ENCODE results near the gene TMEM88.
"Not testable (repeated sequence)": the region's sequence is repeated elsewhere in the genome, so short reads cannot be mapped to it uniquely, and the experiment has no call there.

TMEM88 gene

GRCh38 chr17:7854851-7855659 lies at the start of gene TMEM88:
TSS of gene TMEM88 (plus strand) at chr17:7855066. CDS start at chr17:7855075, 9 bp downstream.
- TF ChIP-seq, protein P1, sequence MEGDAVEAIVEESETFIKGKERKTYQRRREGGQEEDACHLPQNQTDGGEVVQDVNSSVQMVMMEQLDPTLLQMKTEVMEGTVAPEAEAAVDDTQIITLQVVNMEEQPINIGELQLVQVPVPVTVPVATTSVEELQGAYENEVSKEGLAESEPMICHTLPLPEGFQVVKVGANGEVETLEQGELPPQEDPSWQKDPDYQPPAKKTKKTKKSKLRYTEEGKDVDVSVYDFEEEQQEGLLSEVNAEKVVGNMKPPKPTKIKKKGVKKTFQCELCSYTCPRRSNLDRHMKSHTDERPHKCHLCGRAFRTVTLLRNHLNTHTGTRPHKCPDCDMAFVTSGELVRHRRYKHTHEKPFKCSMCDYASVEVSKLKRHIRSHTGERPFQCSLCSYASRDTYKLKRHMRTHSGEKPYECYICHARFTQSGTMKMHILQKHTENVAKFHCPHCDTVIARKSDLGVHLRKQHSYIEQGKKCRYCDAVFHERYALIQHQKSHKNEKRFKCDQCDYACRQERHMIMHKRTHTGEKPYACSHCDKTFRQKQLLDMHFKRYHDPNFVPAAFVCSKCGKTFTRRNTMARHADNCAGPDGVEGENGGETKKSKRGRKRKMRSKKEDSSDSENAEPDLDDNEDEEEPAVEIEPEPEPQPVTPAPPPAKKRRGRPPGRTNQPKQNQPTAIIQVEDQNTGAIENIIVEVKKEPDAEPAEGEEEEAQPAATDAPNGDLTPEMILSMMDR (IDR thresholded peaks at IDR 0.05; ENCODE audit: insufficient read depth, low read depth, low read length, missing control alignments) = no peak
- H3K4me3 ChIP-seq (ENCODE audit: low read depth, low read length) = peak within 1 kb of the TSS; percentile 78
- no peak for DNase-seq (ENCODE audit: low read depth)

DNA sequence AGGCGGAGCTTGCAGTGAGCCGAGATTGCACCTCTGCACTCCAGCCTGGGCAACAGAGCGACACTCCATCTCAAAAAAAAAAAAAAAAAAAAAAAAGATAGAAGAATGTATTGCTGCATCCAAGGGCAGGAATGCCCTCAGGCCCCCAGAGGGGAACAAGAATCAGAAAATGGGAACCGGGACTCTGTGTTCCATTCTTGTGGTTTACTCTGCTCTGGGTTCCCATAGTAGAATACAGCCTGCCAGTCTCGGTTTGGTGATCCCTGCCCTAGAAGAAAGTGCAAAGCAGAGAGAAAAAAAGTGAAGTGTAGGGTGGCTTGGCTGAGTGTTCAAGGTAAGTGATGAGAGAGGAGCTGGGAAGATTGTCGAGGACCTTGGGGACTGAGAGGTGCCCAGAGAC lies 48.3 kb upstream of the TMEM88 start:
- no peak overlapping the region for H3K4me3 ChIP-seq (ENCODE audit: low read depth, low read length)
- DNase-seq (ENCODE audit: low read depth) = no peak
- TF ChIP-seq, protein P1 (IDR thresholded peaks at IDR 0.05; ENCODE audit: insufficient read depth, low read depth, low read length, missing control alignments) = no peak

DNA sequence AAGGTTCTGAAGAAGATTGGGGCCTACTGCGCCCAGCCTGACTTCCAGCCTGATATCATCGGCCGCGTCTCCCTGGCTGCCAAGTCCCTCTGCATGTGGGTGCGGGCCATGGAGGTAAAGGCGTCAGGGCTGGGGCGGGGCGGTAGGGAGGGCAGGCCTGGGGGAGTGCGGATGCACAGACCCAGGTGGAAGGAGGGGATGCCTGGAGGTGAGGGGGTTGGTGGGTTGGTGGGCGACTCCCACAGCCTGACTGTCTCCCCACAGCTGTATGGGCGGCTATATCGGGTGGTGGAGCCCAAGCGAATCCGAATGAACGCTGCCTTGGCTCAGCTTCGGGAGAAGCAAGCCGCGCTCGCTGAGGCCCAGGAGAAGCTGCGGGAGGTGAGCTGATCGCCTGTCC lies 47.7 kb upstream of the TMEM88 start:
- TF ChIP-seq, protein P1 (IDR thresholded peaks at IDR 0.05; ENCODE audit: insufficient read depth, low read depth, low read length, missing control alignments) = no peak
- DNase-seq (ENCODE audit: low read depth) = no peak

DNA sequence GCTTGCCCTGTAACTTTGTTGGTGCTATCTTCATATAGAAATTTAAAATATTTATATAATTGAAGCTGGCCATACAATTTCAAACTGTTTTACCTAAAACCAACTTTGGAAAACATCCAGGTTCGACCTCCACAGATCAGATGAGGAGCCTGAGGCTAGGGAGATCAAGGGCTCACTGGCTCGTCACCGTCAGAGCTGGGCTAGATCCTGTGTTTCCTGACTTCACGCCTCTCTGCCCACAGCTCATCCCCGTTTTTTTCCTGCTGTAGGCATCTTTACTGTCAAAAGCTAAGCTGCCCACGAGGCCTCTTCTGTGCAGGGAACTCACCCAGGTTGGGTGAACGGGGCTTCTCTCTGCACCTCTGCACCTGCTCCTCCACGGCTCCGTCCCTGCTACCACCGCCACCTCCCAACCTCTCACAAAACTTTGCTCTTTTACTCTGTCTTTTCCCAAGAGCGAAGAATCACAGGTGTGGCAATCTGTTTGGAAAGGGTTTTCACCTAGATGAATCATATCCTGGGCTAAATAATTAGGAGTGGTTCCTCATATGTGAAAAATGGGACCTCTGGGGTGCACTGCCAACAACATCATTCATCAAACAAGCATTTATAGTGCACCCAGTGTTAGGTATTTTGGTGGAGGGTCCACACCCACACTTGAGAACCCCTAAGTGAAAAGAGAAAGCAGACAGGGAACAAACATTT lies 45.6 kb upstream of the TMEM88 start:
- H3K4me3 ChIP-seq (ENCODE audit: low read depth, low read length) = no peak overlapping the region
- no peak for DNase-seq (ENCODE audit: low read depth)
- TF ChIP-seq, protein P1 (IDR thresholded peaks at IDR 0.05; ENCODE audit: insufficient read depth, low read depth, low read length, missing control alignments) = no peak

More for the DNA sequence above, 47.7 kb upstream of the TMEM88 start:
- H3K4me3 ChIP-seq (ENCODE audit: low read depth, low read length) = no peak overlapping the region

DNA sequence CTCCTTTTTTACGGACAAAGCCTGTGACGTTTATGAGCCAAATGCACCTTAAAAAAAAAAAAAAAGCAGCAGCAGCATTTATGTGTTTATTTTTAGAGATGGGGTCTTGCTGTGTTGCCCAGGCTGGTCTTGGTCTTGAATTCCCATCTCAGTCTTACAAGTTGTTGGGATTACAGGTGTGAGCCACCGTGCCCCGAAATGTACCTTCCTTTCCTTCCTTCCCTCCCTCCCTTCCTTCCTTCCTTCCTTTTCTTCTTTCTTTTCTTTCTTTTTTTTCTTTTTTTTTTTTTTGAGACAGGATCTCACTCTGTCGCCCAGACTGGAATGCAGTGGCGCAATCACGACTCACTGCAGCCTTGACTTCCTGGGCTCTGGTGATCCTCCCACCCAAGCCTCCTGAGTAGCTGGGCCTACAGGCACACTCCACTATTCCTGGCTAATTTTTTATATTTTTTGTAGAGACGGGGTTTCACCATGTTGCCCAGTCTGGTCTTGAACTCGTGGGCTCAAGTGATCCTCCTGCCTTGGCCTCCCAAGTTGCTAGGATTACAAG lies 45.0 kb upstream of the TMEM88 start:
- not testable (repeated sequence) for DNase-seq (ENCODE audit: low read depth); H3K4me3 ChIP-seq (ENCODE audit: low read depth, low read length)

GRCh38 chr17:7811251-7811650 lies 43.6 kb upstream of the TMEM88 start:
- no peak for DNase-seq (ENCODE audit: low read depth)
- H3K4me3 ChIP-seq (ENCODE audit: low read depth, low read length) = no peak overlapping the region
- TF ChIP-seq, protein P1 (IDR thresholded peaks at IDR 0.05; ENCODE audit: insufficient read depth, low read depth, low read length, missing control alignments) = no peak

DNA sequence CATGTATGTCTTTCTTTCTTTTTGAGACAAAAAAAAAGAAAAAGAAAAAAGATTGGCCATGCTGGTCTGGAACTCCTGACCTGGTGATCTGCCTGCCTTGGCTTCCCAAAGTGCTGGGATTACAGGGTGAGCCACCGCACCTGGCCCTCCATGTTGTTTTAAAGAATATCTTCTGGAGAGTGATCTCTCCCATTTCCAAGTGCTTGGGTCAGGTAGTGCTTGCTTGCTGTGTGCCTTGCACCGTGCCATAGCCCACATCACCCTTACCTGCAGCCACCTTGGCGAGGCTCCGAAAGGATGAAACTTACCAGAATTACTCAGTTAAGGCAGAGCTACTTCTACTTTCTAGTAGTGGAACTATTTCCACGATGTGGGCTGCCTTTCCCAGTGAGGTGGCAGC lies 39.9 kb upstream of the TMEM88 start:
- no peak for DNase-seq (ENCODE audit: low read depth)
- TF ChIP-seq, protein P1 (IDR thresholded peaks at IDR 0.05; ENCODE audit: insufficient read depth, low read depth, low read length, missing control alignments) = no peak

More for the DNA sequence above, 39.9 kb upstream of the TMEM88 start:
- no peak overlapping the region for H3K4me3 ChIP-seq (ENCODE audit: low read depth, low read length)
